Adrenal gland (tissue), 5 donors: Measurements from ENCODE around the gene MICA.
"Not testable (repeated sequence)": the region's sequence is repeated elsewhere in the genome, so short reads cannot be mapped to it uniquely, and the experiment has no call there.

Source experiments
- POLR2A ChIP-seq, 2 donors: fragments of 450-650 bp; IDR thresholded peaks; one replicate each; pipeline ENCODE4 v1.6.1; 2017; ENCODE audit warnings: antibody characterized with exemption in 2 of 2, mild to moderate bottlenecking in 2 of 2, moderate library complexity in 1 of 2
- TF ChIP-seq, protein P1 (sequence below), 6 experiments: fragments of 450-650 bp in 4 of 6; fragments of 200-600 bp in 2 of 6; sonication (generic) in 1 of 6; IDR thresholded peaks; 1 replicate in 5 of 6; 2 replicates in 1 of 6; pipeline versions ENCODE4 v1.5.1 to v1.8.0; 2016 to 2021; ENCODE audit warnings: antibody characterized with exemption in 6 of 6, mild to moderate bottlenecking in 2 of 6, moderate library complexity in 1 of 6
- donor health status: DM: no; HTN: no; CAD: no.

GRCh38 chr6:31397153-31397499 lies 6.3 kb upstream of the MICA start:
- TF ChIP-seq, protein P1, sequence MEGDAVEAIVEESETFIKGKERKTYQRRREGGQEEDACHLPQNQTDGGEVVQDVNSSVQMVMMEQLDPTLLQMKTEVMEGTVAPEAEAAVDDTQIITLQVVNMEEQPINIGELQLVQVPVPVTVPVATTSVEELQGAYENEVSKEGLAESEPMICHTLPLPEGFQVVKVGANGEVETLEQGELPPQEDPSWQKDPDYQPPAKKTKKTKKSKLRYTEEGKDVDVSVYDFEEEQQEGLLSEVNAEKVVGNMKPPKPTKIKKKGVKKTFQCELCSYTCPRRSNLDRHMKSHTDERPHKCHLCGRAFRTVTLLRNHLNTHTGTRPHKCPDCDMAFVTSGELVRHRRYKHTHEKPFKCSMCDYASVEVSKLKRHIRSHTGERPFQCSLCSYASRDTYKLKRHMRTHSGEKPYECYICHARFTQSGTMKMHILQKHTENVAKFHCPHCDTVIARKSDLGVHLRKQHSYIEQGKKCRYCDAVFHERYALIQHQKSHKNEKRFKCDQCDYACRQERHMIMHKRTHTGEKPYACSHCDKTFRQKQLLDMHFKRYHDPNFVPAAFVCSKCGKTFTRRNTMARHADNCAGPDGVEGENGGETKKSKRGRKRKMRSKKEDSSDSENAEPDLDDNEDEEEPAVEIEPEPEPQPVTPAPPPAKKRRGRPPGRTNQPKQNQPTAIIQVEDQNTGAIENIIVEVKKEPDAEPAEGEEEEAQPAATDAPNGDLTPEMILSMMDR (IDR thresholded peaks at IDR 0.05): peak in 1 of 6 experiments; percentile 2
- TF ChIP-seq POLR2A (IDR thresholded peaks at IDR 0.05): not testable (repeated sequence)
